Measurements from ENCODE around the gene PRICKLE3.

Gene PRICKLE3

DNA sequence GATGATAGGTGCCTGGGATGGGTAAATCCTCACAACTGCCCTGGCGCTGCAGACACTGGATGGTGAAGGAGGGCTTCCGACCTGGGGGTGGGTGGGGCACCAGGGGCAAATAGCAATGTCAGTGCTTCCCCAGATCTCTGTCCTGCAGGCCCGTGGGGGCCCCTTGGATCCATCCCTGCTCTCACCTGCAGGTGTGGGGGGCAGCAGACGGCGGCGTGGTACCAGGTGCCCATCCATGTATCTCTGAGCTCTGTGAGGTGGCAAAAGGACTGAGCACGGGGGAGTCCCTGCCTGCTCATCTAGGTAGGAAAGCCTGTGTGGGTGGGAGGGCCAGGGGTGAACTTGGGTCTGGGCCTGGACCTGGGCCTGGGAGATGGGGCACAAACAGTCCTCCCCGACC is 20.4 kb upstream of the PRICKLE3 start:
- Histone ChIP-seq H3K4me2 (no peak overlapping the region), H4K20me1 (ENCODE audit: insufficient read depth) (no peaks in the 10 kb centered on the region), H3K36me3 (ENCODE audit: insufficient read depth) (no peaks in the 10 kb centered on the region), H2AFZ (ENCODE audit: low read depth) (no peak overlapping the region), H3K79me2 (ENCODE audit: insufficient read depth, low read depth) (no peaks in the 10 kb centered on the region), H3K4me1 (ENCODE audit: low read depth, poor library complexity, severe bottlenecking) (no peaks in the 10 kb centered on the region), H3K27me3 (ENCODE audit: insufficient read depth, low read depth) (no peaks in the 10 kb centered on the region), H3K27ac (no peak overlapping the region), H3K4me3 (IDR thresholded peaks at IDR 0.05; ENCODE audit: insufficient read depth, low read depth, low read length) (no peak overlapping the region), H3K9ac (no peak overlapping the region)
- no peak for TF ChIP-seq CTCF (conservative IDR thresholded peaks at IDR 0.05; ENCODE audit: low read depth, low read length)

- Histone ChIP-seq H3K27me3 (ENCODE audit: insufficient read depth, low read depth) (no peaks in the 10 kb centered on the region), H2AFZ (ENCODE audit: low read depth) (no peak overlapping the region), H3K27ac (no peak overlapping the region), H3K79me2 (ENCODE audit: insufficient read depth, low read depth) (no peaks in the 10 kb centered on the region), H3K4me2 (no peak overlapping the region), H4K20me1 (ENCODE audit: insufficient read depth) (no peaks in the 10 kb centered on the region), H3K9ac (no peak overlapping the region), H3K36me3 (ENCODE audit: insufficient read depth) (no peaks in the 10 kb centered on the region), H3K4me3 (IDR thresholded peaks at IDR 0.05; ENCODE audit: insufficient read depth, low read depth, low read length) (no peak overlapping the region), H3K4me1 (ENCODE audit: low read depth, poor library complexity, severe bottlenecking) (no peaks in the 10 kb centered on the region)
- no peak for TF ChIP-seq CTCF (conservative IDR thresholded peaks at IDR 0.05; ENCODE audit: low read depth, low read length)
These were observed 19.3 kb upstream of the PRICKLE3 start for GRCh38 chrX:49205443-49205842.

- H3K4me2 ChIP-seq: no peak overlapping the region
- no peaks in the 10 kb centered on the region for H4K20me1 ChIP-seq (ENCODE audit: insufficient read depth)
- no peak for TF ChIP-seq CTCF (conservative IDR thresholded peaks at IDR 0.05; ENCODE audit: low read depth, low read length)
- H2AFZ ChIP-seq (ENCODE audit: low read depth): no peak overlapping the region
- H3K4me1 ChIP-seq (ENCODE audit: low read depth, poor library complexity, severe bottlenecking): no peaks in the 10 kb centered on the region
- no peak overlapping the region for H3K9ac ChIP-seq
- no peaks in the 10 kb centered on the region for H3K79me2 ChIP-seq (ENCODE audit: insufficient read depth, low read depth)
- no peaks in the 10 kb centered on the region for H3K27me3 ChIP-seq (ENCODE audit: insufficient read depth, low read depth)
- H3K27ac ChIP-seq: no peak overlapping the region
- no peaks in the 10 kb centered on the region for H3K36me3 ChIP-seq (ENCODE audit: insufficient read depth)
- H3K4me3 ChIP-seq (IDR thresholded peaks at IDR 0.05; ENCODE audit: insufficient read depth, low read depth, low read length): no peak overlapping the region
These were observed 18.5 kb upstream of the PRICKLE3 start for GRCh38 chrX:49204709-49205108.

- H3K79me2 ChIP-seq (ENCODE audit: insufficient read depth, low read depth): no peaks in the 10 kb centered on the region
- H3K9ac ChIP-seq: no peak overlapping the region
- H4K20me1 ChIP-seq (ENCODE audit: insufficient read depth): no peaks in the 10 kb centered on the region
- H3K4me3 ChIP-seq (IDR thresholded peaks at IDR 0.05; ENCODE audit: insufficient read depth, low read depth, low read length): no peak overlapping the region
- no peaks in the 10 kb centered on the region for H3K27me3 ChIP-seq (ENCODE audit: insufficient read depth, low read depth)
- no peaks in the 10 kb centered on the region for H3K36me3 ChIP-seq (ENCODE audit: insufficient read depth)
- TF ChIP-seq CTCF (conservative IDR thresholded peaks at IDR 0.05; ENCODE audit: low read depth, low read length): no peak
- H2AFZ ChIP-seq (ENCODE audit: low read depth): no peak overlapping the region
- H3K4me2 ChIP-seq: no peak overlapping the region
- no peaks in the 10 kb centered on the region for H3K4me1 ChIP-seq (ENCODE audit: low read depth, poor library complexity, severe bottlenecking)
- H3K27ac ChIP-seq: no peak overlapping the region
These were observed 17.8 kb upstream of the PRICKLE3 start for GRCh38 chrX:49204017-49204416.

GRCh38 chrX:49203536-49203935 is 17.4 kb upstream of the PRICKLE3 start:
- H3K27ac ChIP-seq: no peak overlapping the region
- no peak overlapping the region for H3K9ac ChIP-seq
- H3K79me2 ChIP-seq (ENCODE audit: insufficient read depth, low read depth): no peaks in the 10 kb centered on the region
- H3K27me3 ChIP-seq (ENCODE audit: insufficient read depth, low read depth): no peaks in the 10 kb centered on the region
- no peaks in the 10 kb centered on the region for H3K4me1 ChIP-seq (ENCODE audit: low read depth, poor library complexity, severe bottlenecking)
- H3K4me2 ChIP-seq: no peak overlapping the region
- H3K36me3 ChIP-seq (ENCODE audit: insufficient read depth): no peaks in the 10 kb centered on the region
- TF ChIP-seq CTCF (conservative IDR thresholded peaks at IDR 0.05; ENCODE audit: low read depth, low read length): no peak
- H3K4me3 ChIP-seq (IDR thresholded peaks at IDR 0.05; ENCODE audit: insufficient read depth, low read depth, low read length): no peak overlapping the region
- no peak overlapping the region for H2AFZ ChIP-seq (ENCODE audit: low read depth)
- H4K20me1 ChIP-seq (ENCODE audit: insufficient read depth): no peaks in the 10 kb centered on the region

Measured in KMS-11 (cell line).